HG03432 (cell line): ENCODE measurements around the gene HOXA1.

ENCODE experiments used
- ATAC-seq: cut with Tn5 transposase; IDR thresholded peaks from one replicate; pipeline ENCODE4 v1.9.1; 2021; ENCODE audit warnings: mild to moderate bottlenecking, moderate library complexity; ENCODE audit not compliant: unreplicated experiment

The HOXA1 gene

GRCh38 chr7:27132214-27132613 lies 36.4 kb upstream of the HOXA1 start:
- ATAC-seq: no peak

- ATAC-seq: no peak
These were observed 35.6 kb upstream of the HOXA1 start for GRCh38 chr7:27131390-27131819.

- ATAC-seq: peak; percentile 69
These were observed 35.0 kb upstream of the HOXA1 start, which contains the start of gene HOXA4 for GRCh38 chr7:27130540-27131389. TSS of gene HOXA4 (minus strand) at chr7:27130757. CDS start at chr7:27130733, 24 bp downstream.

GRCh38 chr7:27129729-27130539 lies 34.1 kb upstream of the HOXA1 start:
- ATAC-seq: no peak

- no peak for ATAC-seq
These were observed 33.3 kb upstream of the HOXA1 start for GRCh38 chr7:27128776-27129728.

- no peak for ATAC-seq
These were observed 32.2 kb upstream of the HOXA1 start for GRCh38 chr7:27128034-27128433.

GRCh38 chr7:27126596-27127327 lies 31.0 kb upstream of the HOXA1 start:
- no peak for ATAC-seq

- no peak for ATAC-seq
These were observed 30.2 kb upstream of the HOXA1 start for GRCh38 chr7:27125986-27126394.

- ATAC-seq: no peak
These were observed 29.3 kb upstream of the HOXA1 start for GRCh38 chr7:27124902-27125689.

GRCh38 chr7:27124096-27124901 lies 28.5 kb upstream of the HOXA1 start:
- no peak for ATAC-seq

- ATAC-seq: no peak
These were observed 27.8 kb upstream of the HOXA1 start for GRCh38 chr7:27123477-27124053.

- ATAC-seq: no peak
These were observed 27.2 kb upstream of the HOXA1 start for GRCh38 chr7:27123007-27123476.

GRCh38 chr7:27122077-27122910 lies 26.5 kb upstream of the HOXA1 start:
- ATAC-seq: no peak

GRCh38 chr7:27121684-27122076 lies 25.9 kb upstream of the HOXA1 start:
- ATAC-seq: no peak

- ATAC-seq: no peak
These were observed 23.7 kb upstream of the HOXA1 start for GRCh38 chr7:27119412-27119911.

- ATAC-seq: no peak
These were observed 22.8 kb upstream of the HOXA1 start for GRCh38 chr7:27118580-27118979.
